ENCODE data around the gene QPRT. TPM values are rescaled to one million over a fixed set of nuclear protein-coding genes. Genes with fewer than 3 reads are reported as not detected.
"Not testable (repeated sequence)": the region's sequence is repeated elsewhere in the genome, so short reads cannot be mapped to it uniquely, and the experiment has no call there.

QPRT gene
- total and polyA plus RNA-seq, 12 donors: 3.8 to 34.1 (median 24.6) TPM

DNA sequence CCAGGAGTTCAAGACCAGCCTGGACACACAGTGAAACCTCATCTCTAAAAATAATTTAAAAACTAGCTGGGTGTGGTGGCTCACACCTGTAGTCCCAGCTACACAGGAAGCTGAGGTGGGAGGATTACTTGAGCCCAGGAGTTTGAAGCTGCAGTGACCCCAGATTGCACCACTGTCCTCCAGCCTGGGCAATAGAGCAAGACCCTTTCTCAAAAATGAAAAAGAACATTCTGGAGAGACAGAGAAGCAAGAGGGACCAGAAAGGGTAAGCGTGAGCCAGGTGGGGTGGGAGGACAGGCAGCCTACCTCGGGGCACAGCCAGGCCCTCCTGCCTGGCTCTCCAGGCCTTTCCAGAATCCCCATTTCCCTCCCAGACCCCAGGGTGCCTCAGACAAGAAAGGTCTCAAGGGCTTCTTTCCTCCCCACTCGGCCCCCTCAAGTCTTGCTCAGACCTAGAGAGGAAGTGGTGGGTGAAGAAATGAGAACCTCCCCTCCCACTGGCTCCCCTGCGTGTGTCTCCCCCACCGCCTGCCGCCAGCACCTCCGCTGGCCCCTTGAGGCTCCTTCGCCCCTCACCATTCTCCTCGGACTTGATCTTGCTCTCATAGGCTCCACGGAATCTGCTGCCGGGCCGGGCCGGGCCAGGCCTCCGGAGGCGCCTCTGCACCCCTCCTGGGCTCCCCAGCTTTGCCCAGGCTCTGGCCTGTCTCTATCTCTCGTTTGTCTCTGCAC is 66.3 kb downstream of the QPRT start:
- ATAC-seq: peak in 7 of 8 donors; percentile 19 to 56 (median 47)
- H3K36me3 ChIP-seq: peaks cover 0 to 13% (median 0%) of the 10 kb centered on the region in 9 donors
- no peak for TF ChIP-seq CTCF (IDR thresholded peaks at IDR 0.05)
- peaks cover 0 to 6% (median 0%) of the 10 kb centered on the region in 11 donors for H3K9me3 ChIP-seq
- WGBS, 2 donors: 76 to 79% methylated on average over 16 of the region's 16 CpGs
- peaks cover 0 to 11% (median 0%) of the 10 kb centered on the region in 7 donors for H3K27me3 ChIP-seq
- H3K4me1 ChIP-seq: peaks cover 0 to 40% (median 0%) of the 10 kb centered on the region in 9 donors
- peak overlapping the region in 3 of 10 donors; percentile 27 to 93 (median 62) for H3K27ac ChIP-seq
- no peak for DNase-seq
- peak overlapping the region in 6 of 10 donors; percentile 23 to 72 (median 38) for H3K4me3 ChIP-seq
- intact Hi-C loops (cut with DNase I): no loop called here

- peak; percentile 79 to 91 (median 87) for ATAC-seq
- Histone ChIP-seq H3K27me3 (peaks cover 0 to 11% (median 0%) of the 10 kb centered on the region in 7 donors), H3K4me3 (peak within 1 kb of the TSS in 6 of 10 donors; percentile 23 to 72 (median 38)), H3K36me3 (peaks cover 0 to 13% (median 0%) of the 10 kb centered on the region in 9 donors), H3K9me3 (peaks cover 0 to 6% (median 0%) of the 10 kb centered on the region in 11 donors), H3K27ac (peak within 1 kb of the TSS in 3 of 10 donors; percentile 27 to 93 (median 62)), H3K4me1 (peaks cover 0 to 37% (median 0%) of the 10 kb centered on the region in 9 donors)
- TF ChIP-seq CTCF (IDR thresholded peaks at IDR 0.05): no peak
- 74 to 87% methylated on average over 12 of the region's 12 CpGs for WGBS, 2 donors
- intact Hi-C loops (cut with DNase I): no loop called here
- DNase-seq: peak; percentile 58 to 63
Measured at GRCh38 chr16:29745853-29746345, 66.9 kb downstream of the QPRT start, which contains the start of gene C16orf54. TSS of gene C16orf54 (minus strand) at chr16:29745990. CDS start at chr16:29744951, 1,039 bp downstream.

DNA sequence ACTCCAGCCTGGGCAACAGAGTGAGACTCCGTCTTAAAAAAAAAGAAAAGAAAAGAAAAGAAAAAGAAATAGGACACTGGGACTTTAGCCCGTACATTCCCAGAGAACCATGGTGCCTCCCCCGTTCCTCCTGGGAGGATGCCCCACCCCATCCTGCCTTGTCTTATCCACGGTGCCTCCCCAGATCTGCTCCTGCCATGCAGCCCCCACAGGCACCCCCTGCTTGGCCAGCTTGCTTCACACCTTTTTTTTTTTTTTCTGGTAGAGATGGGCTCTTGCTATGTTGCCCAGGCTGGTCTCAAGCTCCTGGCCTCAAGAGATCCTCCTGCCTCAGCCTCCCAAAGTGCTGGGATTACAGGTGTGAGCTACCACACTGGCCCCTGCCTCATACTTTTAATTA is 67.5 kb downstream of the QPRT start:
- H3K36me3 ChIP-seq: peaks cover 0 to 13% (median 0%) of the 10 kb centered on the region in 9 donors
- intact Hi-C loops (cut with DNase I); ATAC-seq; DNase-seq; H3K9me3 ChIP-seq: not testable (repeated sequence)
- H3K27me3 ChIP-seq: peaks cover 0 to 11% (median 0%) of the 10 kb centered on the region in 7 donors
- WGBS, 2 donors: 42 to 53% methylated on average over 4 of the region's 4 CpGs
- H3K27ac ChIP-seq: peak overlapping the region in 2 of 10 donors; percentile 8 to 93
- H3K4me1 ChIP-seq: peaks cover 0 to 32% (median 0%) of the 10 kb centered on the region in 9 donors
- peak overlapping the region in 1 of 10 donors; percentile 72 for H3K4me3 ChIP-seq

Other genes starting within 250 kb of the QPRT start
- gene BOLA2, start 224.8 kb upstream of the QPRT start, total RNA-seq: 1 to 10 TPM; 2.4 to 4.5 (median 3.4) TPM
- gene BOLA2, start 224.8 kb upstream of the QPRT start, polyA plus RNA-seq: 10 to 100 TPM; 21.6 to 35.7 TPM
- 10 to 100 TPM in 4 of 10 donors, 1 to 10 TPM in 6; 2.5 to 15.2 (median 6.9) TPM for gene SLX1B, start 224.6 kb upstream of the QPRT start, total RNA-seq
- 10 to 100 TPM; 21.4 to 36.6 TPM for gene SLX1B, start 224.6 kb upstream of the QPRT start, polyA plus RNA-seq
- 10 to 100 TPM in 2 of 10 donors, 1 to 10 TPM in 7, under 1 TPM in 1; 0.32 to 12.6 (median 7.7) TPM for gene SULT1A4, start 219.3 kb upstream of the QPRT start, total RNA-seq
- 10 to 100 TPM; 19.2 to 22.9 TPM for gene SULT1A4, start 219.3 kb upstream of the QPRT start, polyA plus RNA-seq
- gene NPIPB12, start 172.8 kb upstream of the QPRT start, total RNA-seq: 10 to 100 TPM in 9 of 10 donors, 1 to 10 TPM in 1; 9.4 to 23.6 (median 19.0) TPM
- gene NPIPB12, start 172.8 kb upstream of the QPRT start, polyA plus RNA-seq: 100 to 1,000 TPM in 1 of 2 donors, 10 to 100 TPM in 1; 15.3 to 107 TPM
- 10 to 100 TPM in 1 of 10 donors, 1 to 10 TPM in 7, under 1 TPM in 2; 0.35 to 12.6 (median 1.8) TPM for gene SPN, start 15.9 kb upstream of the QPRT start, total RNA-seq
- gene SPN, start 15.9 kb upstream of the QPRT start, polyA plus RNA-seq: under 1 TPM; 0.29 to 0.58 TPM
- gene C16orf54, start 66.8 kb downstream of the QPRT start, total RNA-seq: 1 to 10 TPM in 3 of 10 donors, under 1 TPM in 7; 0.18 to 3.3 (median 0.65) TPM
- under 1 TPM; 0.26 to 0.29 TPM for gene C16orf54, start 66.8 kb downstream of the QPRT start, polyA plus RNA-seq
- not detected for gene ZG16, start 99.1 kb downstream of the QPRT start, total RNA-seq
- under 1 TPM in 1 of 2 donors, not detected in 1; 0.01 TPM for gene ZG16, start 99.1 kb downstream of the QPRT start, polyA plus RNA-seq
- gene KIF22, start 111.6 kb downstream of the QPRT start, total RNA-seq: 10 to 100 TPM; 28.6 to 48.2 (median 38.6) TPM
- 100 to 1,000 TPM in 1 of 2 donors, 10 to 100 TPM in 1; 16.3 to 136 TPM for gene KIF22, start 111.6 kb downstream of the QPRT start, polyA plus RNA-seq
- gene MAZ, start 127.3 kb downstream of the QPRT start, total RNA-seq: 100 to 1,000 TPM in 2 of 10 donors, 10 to 100 TPM in 8; 44.2 to 115 (median 60.5) TPM
- 100 to 1,000 TPM in 1 of 2 donors, 10 to 100 TPM in 1; 73.8 to 114 TPM for gene MAZ, start 127.3 kb downstream of the QPRT start, polyA plus RNA-seq
- gene PRRT2, start 133.0 kb downstream of the QPRT start, total RNA-seq: 1 to 10 TPM in 8 of 10 donors, under 1 TPM in 2; 0.74 to 2.4 (median 1.1) TPM
- 1 to 10 TPM in 1 of 2 donors, under 1 TPM in 1; 0.62 to 6.3 TPM for gene PRRT2, start 133.0 kb downstream of the QPRT start, polyA plus RNA-seq
- gene PAGR1, start 137.0 kb downstream of the QPRT start, total RNA-seq: 10 to 100 TPM in 9 of 10 donors, 1 to 10 TPM in 1; 9.6 to 14.8 (median 12.0) TPM
- gene PAGR1, start 137.0 kb downstream of the QPRT start, polyA plus RNA-seq: 10 to 100 TPM; 28.7 to 35.1 TPM
- 100 to 1,000 TPM in 1 of 10 donors, 10 to 100 TPM in 9; 24.5 to 122 (median 37.4) TPM for gene MVP, start 141.3 kb downstream of the QPRT start, total RNA-seq
- 10 to 100 TPM; 50.9 to 53.0 TPM for gene MVP, start 141.3 kb downstream of the QPRT start, polyA plus RNA-seq
- gene CDIPT, start 184.0 kb downstream of the QPRT start, total RNA-seq: 10 to 100 TPM; 61.8 to 87.0 (median 72.7) TPM
- gene CDIPT, start 184.0 kb downstream of the QPRT start, polyA plus RNA-seq: 10 to 100 TPM; 55.1 to 99.6 TPM
- gene SEZ6L2, start 220.4 kb downstream of the QPRT start, total RNA-seq: 1 to 10 TPM in 2 of 10 donors, under 1 TPM in 8; 0.17 to 1.2 (median 0.73) TPM
- under 1 TPM in 1 of 2 donors, not detected in 1; 0.61 TPM for gene SEZ6L2, start 220.4 kb downstream of the QPRT start, polyA plus RNA-seq
- 1 to 10 TPM in 1 of 10 donors, under 1 TPM in 5, not detected in 4; 0.20 to 1.1 (median 0.75) TPM for gene ASPHD1, start 221.3 kb downstream of the QPRT start, total RNA-seq
- under 1 TPM in 1 of 2 donors, not detected in 1; 0.28 TPM for gene ASPHD1, start 221.3 kb downstream of the QPRT start, polyA plus RNA-seq
- gene KCTD13, start 247.0 kb downstream of the QPRT start, total RNA-seq: 1 to 10 TPM; 5.4 to 8.2 (median 7.3) TPM
- 10 to 100 TPM in 1 of 2 donors, 1 to 10 TPM in 1; 5.2 to 18.0 TPM for gene KCTD13, start 247.0 kb downstream of the QPRT start, polyA plus RNA-seq

All from heart right ventricle (tissue), 16 donors.